D721Med (cell line): ENCODE measurements around the gene DAB1.

Source experiments
- DNase-seq: peaks from one replicate; pipeline ENCODE4 v3.0.0; 2011; ENCODE audit warnings: low spot score; ENCODE audit not compliant: insufficient read length
- FAIRE-seq: peaks from 2 replicates; lab custom pipeline; 2011; peaks lifted over from hg19 to GRCh38; lab: Jason Lieb, UNC
- TF ChIP-seq, protein P1 (sequence below): IDR thresholded peaks from 2 replicates; pipeline ENCODE4 v1.5.1; 2012; ENCODE audit warnings: mild to moderate bottlenecking, control low read depth; ENCODE audit not compliant: insufficient read depth; ENCODE audit errors: missing control alignments

DAB1 gene

DNA sequence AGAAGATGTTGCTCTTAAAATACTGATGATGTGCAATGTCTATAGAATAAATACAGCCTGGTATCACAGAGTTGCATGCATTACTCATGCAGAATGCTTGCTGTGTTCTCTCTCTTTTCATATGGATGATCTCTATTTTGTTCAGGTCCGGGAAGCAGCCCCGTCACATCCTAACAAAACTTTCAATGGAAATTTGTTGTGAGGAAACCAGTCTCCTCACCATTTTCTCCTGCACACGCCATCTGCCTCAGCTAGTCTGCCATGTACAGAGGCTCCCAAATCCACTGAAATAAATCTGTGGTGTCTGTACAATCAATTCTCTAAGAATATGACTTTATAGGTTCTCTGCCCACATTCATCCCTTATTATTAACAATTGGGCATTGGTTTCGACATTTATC is 42.4 kb downstream of the DAB1 start:
- FAIRE-seq (no peak), DNase-seq (no peak)
- TF ChIP-seq, protein P1, sequence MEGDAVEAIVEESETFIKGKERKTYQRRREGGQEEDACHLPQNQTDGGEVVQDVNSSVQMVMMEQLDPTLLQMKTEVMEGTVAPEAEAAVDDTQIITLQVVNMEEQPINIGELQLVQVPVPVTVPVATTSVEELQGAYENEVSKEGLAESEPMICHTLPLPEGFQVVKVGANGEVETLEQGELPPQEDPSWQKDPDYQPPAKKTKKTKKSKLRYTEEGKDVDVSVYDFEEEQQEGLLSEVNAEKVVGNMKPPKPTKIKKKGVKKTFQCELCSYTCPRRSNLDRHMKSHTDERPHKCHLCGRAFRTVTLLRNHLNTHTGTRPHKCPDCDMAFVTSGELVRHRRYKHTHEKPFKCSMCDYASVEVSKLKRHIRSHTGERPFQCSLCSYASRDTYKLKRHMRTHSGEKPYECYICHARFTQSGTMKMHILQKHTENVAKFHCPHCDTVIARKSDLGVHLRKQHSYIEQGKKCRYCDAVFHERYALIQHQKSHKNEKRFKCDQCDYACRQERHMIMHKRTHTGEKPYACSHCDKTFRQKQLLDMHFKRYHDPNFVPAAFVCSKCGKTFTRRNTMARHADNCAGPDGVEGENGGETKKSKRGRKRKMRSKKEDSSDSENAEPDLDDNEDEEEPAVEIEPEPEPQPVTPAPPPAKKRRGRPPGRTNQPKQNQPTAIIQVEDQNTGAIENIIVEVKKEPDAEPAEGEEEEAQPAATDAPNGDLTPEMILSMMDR: no peak

DNA sequence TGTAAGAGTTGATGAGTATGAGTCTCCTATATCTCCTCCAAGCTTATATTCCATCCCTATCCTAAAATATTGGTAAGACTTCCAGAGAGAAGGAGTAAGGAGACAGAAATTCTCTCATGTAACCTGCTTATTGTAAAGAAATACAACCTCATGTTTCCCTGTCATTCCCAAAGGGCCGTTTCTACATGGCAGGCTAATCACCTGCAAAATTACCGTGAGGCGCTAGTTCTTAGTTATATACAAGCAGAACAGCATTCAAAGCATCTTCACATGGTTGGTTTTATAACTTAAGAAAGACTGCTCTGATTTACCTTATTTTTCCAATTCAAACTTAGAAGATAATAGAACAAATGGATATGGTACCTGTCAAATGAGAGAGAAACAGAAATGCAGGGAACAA is 42.9 kb downstream of the DAB1 start:
- TF ChIP-seq, protein P1: no peak
- DNase-seq (no peak), FAIRE-seq (no peak)

DNA sequence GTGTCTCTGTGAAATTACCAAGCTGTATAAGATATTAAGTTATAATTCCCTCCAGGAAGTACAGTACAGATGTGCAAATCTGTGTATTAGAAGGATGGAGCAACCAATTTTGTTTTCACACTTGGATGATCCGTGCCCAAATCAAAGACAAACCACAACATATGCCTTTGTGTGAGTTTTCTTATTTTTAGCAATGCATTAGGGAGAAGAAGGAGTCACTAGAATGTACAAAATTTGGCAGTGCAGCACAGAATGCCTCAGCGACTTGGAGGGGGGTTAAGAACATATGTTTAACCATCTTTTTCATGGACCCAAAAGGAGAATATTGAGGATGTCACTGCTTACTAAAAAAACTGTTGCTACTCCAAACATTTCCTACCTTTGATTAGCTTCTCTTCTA is 45.3 kb downstream of the DAB1 start:
- TF ChIP-seq, protein P1: no peak
- FAIRE-seq (no peak), DNase-seq (no peak)

DNA sequence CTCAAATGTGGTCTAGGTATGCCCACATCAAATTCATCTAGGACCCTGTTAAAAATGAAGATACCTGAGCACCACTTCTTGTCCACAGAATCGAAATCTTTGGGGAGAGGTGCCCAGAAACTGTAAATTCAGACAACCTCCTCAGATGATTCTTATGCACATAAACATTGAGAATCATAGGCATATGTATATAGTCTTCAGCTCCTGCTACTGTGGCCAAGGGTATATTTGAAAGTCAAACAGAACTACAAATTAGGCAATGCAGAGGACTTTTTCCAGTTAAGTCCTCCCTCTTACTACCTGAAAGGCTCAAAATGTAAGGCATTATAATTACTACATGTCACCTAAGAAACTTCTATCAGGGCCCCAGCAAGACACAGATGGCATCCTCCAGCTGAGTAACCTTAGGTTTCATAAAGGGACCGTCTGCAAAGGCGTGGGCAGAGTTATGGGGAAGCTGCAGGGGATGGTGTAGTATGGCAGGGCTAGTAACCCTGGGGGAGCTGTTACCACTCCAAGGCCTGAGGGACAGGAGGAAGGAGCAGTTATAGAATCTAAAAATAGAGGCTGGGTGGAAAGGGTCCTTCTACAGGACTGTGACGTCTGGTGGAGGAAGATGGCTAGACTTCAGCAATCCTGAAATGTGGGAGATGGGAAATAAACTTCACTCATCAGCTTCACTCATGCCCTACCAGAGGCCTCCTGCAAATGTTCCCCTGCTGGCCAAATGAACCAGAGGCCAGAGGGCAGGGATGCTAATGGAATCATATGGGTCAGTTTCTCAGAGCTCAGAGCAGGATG is 46.3 kb downstream of the DAB1 start:
- FAIRE-seq: no peak
- TF ChIP-seq, protein P1: no peak
- no peak for DNase-seq

DNA sequence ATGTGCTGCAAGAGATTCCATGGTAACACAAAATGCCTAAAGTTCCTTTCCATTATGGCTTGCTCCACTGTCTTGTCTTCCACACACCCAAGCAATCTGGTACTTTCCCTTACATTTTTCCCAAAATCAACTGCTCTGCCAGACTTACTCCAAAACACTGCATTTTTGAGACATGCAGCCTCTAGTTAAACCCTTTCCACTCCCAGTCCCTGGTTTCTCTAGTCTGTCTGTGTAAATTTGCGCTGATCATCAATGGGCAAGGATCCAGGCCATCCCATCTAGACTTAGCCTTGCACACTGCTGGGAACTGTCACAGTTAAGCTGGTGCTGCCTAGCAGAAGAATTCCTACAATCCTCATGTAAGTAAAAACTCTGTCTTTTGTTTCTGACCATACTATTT is 47.8 kb downstream of the DAB1 start:
- FAIRE-seq: no peak

DNA sequence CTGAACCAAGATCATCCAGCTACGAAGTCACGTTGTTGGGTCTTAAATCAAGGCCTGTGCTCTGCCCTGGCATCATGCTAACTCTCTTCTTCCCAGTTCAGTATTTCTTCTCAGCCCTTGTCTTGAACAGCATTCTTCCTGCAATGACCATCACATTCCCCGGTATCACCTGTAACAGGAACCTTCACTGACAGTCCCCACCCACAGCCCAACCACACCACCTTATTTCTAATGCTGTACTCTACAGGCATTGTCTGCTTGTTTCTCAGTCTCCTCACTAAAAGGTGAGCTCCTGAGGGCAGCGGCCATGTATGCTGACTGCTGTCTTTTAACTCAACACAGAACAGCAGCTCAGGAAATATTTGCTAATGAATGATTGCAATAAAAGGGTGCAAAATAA is 54.0 kb downstream of the DAB1 start:
- no peak for DNase-seq
- TF ChIP-seq, protein P1: no peak
- FAIRE-seq: no peak

More for the DNA sequence above, 47.8 kb downstream of the DAB1 start:
- DNase-seq: no peak
- TF ChIP-seq, protein P1: no peak

DNA sequence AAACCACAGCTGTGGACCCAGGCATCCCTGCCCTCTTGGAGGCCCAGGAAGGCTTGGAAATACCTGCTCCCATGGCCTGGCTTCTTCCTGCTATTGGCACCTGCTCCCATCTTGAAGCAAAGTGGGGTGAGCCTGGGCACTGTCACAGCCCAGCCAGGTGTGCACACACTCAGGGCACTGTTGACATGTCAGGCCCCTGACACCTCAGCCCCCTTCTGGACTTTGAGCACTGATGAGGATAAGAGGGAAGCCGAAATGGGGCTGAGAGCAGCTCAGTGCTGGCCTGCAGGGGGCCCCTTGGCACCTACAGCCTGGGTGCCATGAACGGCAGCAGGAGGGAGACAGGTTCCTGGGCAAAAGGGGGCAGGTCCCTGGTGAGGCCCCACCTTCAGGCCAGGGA is 55.9 kb downstream of the DAB1 start:
- no peak for FAIRE-seq
- TF ChIP-seq, protein P1: no peak
- DNase-seq: no peak
